HEK293 (cell line): ENCODE measurements around the gene NPC1.
A peak's percentile ranks its signal among the peaks of the same experiment; 100 is the strongest.

ENCODE experiments used
- BCL11A ChIP-seq: fragments of 450-650 bp; formaldehyde crosslinking; IDR thresholded peaks from 2 replicates; pipeline ENCODE4 v1.5.1; 2016; ENCODE audit warnings: low read depth, missing biosample characterization, missing genetic modification characterization
- GLIS2 ChIP-seq: fragments of 450-650 bp; formaldehyde crosslinking; IDR thresholded peaks from 2 replicates; pipeline ENCODE4 v1.5.1; 2016; ENCODE audit warnings: missing biosample characterization, missing genetic modification characterization
- IKZF3 ChIP-seq: fragments of 450-650 bp; IDR thresholded peaks from 2 replicates; pipeline ENCODE4 v1.5.0; 2018; ENCODE audit warnings: missing biosample characterization, mild to moderate bottlenecking, missing genetic modification characterization, moderate library complexity
- KLF1 ChIP-seq: fragments of 450-650 bp; formaldehyde crosslinking; IDR thresholded peaks from 2 replicates; pipeline ENCODE4 v1.5.1; 2016; ENCODE audit warnings: missing biosample characterization, missing genetic modification characterization
- KLF9 ChIP-seq: fragments of 450-650 bp; formaldehyde crosslinking; IDR thresholded peaks from 2 replicates; pipeline ENCODE4 v1.5.1; 2016; ENCODE audit warnings: missing biosample characterization, missing genetic modification characterization, low read depth
- ZBTB20 ChIP-seq: fragments of 450-650 bp; formaldehyde crosslinking; IDR thresholded peaks from 2 replicates; pipeline ENCODE4 v1.5.1; 2016; ENCODE audit warnings: missing biosample characterization, missing genetic modification characterization
- ZEB2 ChIP-seq: fragments of 450-650 bp; formaldehyde crosslinking; IDR thresholded peaks from 2 replicates; pipeline ENCODE4 v1.5.1; 2016; ENCODE audit warnings: missing biosample characterization, missing genetic modification characterization
- ZFP69B ChIP-seq: fragments of 450-650 bp; formaldehyde crosslinking; IDR thresholded peaks from 2 replicates; pipeline ENCODE4 v1.5.1; 2016; ENCODE audit warnings: missing biosample characterization, missing genetic modification characterization
- ZNF112 ChIP-seq: fragments of 450-650 bp; formaldehyde crosslinking; IDR thresholded peaks from 2 replicates; pipeline ENCODE4 v1.5.0; 2017; ENCODE audit warnings: missing biosample characterization, missing genetic modification characterization
- ZNF324 ChIP-seq: fragments of 450-650 bp; formaldehyde crosslinking; IDR thresholded peaks from 2 replicates; pipeline ENCODE4 v1.5.1; 2016; ENCODE audit warnings: missing biosample characterization, missing genetic modification characterization
- ZNF510 ChIP-seq: fragments of 450-650 bp; formaldehyde crosslinking; IDR thresholded peaks from 2 replicates; pipeline ENCODE4 v1.5.1; 2018; ENCODE audit warnings: mild to moderate bottlenecking, missing genetic modification characterization, missing biosample characterization; ENCODE audit not compliant: insufficient replicate concordance
- ZNF529 ChIP-seq: fragments of 450-650 bp; formaldehyde crosslinking; IDR thresholded peaks from 2 replicates; pipeline ENCODE4 v1.5.1; 2017; ENCODE audit warnings: missing genetic modification characterization, missing biosample characterization; ENCODE audit not compliant: insufficient replicate concordance
- ZNF624 ChIP-seq: fragments of 450-650 bp; formaldehyde crosslinking; IDR thresholded peaks from 2 replicates; pipeline ENCODE4 v1.5.1; 2017; ENCODE audit warnings: missing biosample characterization, missing genetic modification characterization
- ZNF629 ChIP-seq: fragments of 450-650 bp; formaldehyde crosslinking; IDR thresholded peaks from 2 replicates; pipeline ENCODE4 v1.5.1; 2017; ENCODE audit warnings: missing biosample characterization, missing genetic modification characterization
- ZNF664 ChIP-seq: fragments of 450-650 bp; formaldehyde crosslinking; IDR thresholded peaks from 2 replicates; pipeline ENCODE4 v1.5.1; 2016; ENCODE audit warnings: missing biosample characterization, missing genetic modification characterization
- ZNF792 ChIP-seq: fragments of 450-650 bp; formaldehyde crosslinking; IDR thresholded peaks from 2 replicates; pipeline ENCODE4 v1.5.1; 2016; ENCODE audit warnings: missing biosample characterization, missing genetic modification characterization
- TF ChIP-seq, protein P1 (sequence below): fragments of 450-650 bp; formaldehyde crosslinking; IDR thresholded peaks from 2 replicates; pipeline ENCODE4 v1.5.1; 2016; ENCODE audit warnings: missing biosample characterization, missing genetic modification characterization
- TF ChIP-seq, protein P2 (sequence below): fragments of 450-650 bp; formaldehyde crosslinking; IDR thresholded peaks from 2 replicates; pipeline ENCODE4 v1.5.1; 2017; ENCODE audit warnings: missing biosample characterization, missing genetic modification characterization
- TF ChIP-seq, protein P3 (sequence below): fragments of 450-650 bp; formaldehyde crosslinking; IDR thresholded peaks from 2 replicates; pipeline ENCODE4 v1.5.1; 2016; ENCODE audit warnings: missing biosample characterization, missing genetic modification characterization, low read depth
- TF ChIP-seq, protein P4 (sequence below): fragments of 450-650 bp; formaldehyde crosslinking; IDR thresholded peaks from 2 replicates; pipeline ENCODE4 v1.5.1; 2016; ENCODE audit warnings: missing biosample characterization, missing genetic modification characterization
- TF ChIP-seq, protein P5 (sequence below): fragments of 450-650 bp; formaldehyde crosslinking; IDR thresholded peaks from 2 replicates; pipeline ENCODE4 v1.5.1; 2017; ENCODE audit warnings: missing biosample characterization, missing genetic modification characterization
- TF ChIP-seq, protein P6 (sequence below): fragments of 450-650 bp; formaldehyde crosslinking; IDR thresholded peaks from 2 replicates; pipeline ENCODE4 v1.5.1; 2016; ENCODE audit warnings: missing biosample characterization, missing genetic modification characterization
- TF ChIP-seq, protein P7 (sequence below): fragments of 450-650 bp; formaldehyde crosslinking; IDR thresholded peaks from 2 replicates; pipeline ENCODE4 v1.5.1; 2016; ENCODE audit warnings: missing biosample characterization, missing genetic modification characterization

Gene NPC1

DNA sequence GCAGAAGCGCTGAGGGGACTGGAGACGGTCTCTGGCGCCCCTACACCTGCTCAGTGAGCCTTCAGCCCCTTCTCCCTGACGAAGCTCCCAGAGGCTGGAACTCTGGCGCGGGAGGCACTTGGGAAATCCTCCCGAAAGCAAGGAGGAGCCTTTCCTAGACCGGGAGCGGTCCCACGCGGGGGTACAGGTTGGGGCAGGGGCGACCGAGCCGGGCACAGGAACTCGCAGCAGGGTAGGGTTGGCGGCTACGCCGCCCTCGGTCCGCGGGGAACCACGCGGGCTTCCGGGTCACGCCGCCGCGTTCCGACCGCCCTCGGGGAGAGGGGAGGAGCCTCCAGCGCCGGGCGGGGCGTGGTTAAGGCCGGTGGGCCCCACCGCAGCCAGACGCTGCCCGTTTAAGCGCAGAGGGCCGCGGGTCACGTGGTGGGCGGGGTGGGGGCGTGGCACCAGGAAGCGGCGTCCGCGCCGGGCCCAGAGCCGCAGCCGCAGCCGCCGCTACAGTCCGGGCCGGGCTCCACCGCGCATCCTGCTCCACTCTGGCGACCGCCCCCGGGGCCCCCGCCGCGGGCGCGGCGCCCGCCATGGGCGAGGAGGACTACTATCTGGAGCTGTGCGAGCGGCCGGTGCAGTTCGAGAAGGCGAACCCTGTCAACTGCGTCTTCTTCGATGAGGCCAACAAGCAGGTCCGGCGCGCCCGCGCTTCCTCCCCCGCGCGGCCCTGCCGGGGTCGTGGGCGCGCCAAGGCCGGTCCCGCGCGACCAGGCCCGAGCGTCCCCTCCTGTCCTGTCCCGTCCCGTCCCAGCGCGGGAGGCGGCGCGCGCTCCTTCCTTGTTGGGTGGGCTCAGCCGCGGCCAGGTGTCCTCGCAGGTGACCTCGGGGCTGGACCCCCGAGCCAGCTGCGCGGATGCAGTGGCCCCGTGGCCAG is 83.0 kb downstream of the NPC1 start, which contains the start of gene RMC1 (continued):
- TF ChIP-seq ZNF510 = no peak
- TF ChIP-seq GLIS2 (tag by site-specific recombination) = peak; percentile 85
- 0 out of 2 replicates have a peak, but pooled peaks have one; percentile 38 for TF ChIP-seq ZNF324
- TF ChIP-seq, protein P1, sequence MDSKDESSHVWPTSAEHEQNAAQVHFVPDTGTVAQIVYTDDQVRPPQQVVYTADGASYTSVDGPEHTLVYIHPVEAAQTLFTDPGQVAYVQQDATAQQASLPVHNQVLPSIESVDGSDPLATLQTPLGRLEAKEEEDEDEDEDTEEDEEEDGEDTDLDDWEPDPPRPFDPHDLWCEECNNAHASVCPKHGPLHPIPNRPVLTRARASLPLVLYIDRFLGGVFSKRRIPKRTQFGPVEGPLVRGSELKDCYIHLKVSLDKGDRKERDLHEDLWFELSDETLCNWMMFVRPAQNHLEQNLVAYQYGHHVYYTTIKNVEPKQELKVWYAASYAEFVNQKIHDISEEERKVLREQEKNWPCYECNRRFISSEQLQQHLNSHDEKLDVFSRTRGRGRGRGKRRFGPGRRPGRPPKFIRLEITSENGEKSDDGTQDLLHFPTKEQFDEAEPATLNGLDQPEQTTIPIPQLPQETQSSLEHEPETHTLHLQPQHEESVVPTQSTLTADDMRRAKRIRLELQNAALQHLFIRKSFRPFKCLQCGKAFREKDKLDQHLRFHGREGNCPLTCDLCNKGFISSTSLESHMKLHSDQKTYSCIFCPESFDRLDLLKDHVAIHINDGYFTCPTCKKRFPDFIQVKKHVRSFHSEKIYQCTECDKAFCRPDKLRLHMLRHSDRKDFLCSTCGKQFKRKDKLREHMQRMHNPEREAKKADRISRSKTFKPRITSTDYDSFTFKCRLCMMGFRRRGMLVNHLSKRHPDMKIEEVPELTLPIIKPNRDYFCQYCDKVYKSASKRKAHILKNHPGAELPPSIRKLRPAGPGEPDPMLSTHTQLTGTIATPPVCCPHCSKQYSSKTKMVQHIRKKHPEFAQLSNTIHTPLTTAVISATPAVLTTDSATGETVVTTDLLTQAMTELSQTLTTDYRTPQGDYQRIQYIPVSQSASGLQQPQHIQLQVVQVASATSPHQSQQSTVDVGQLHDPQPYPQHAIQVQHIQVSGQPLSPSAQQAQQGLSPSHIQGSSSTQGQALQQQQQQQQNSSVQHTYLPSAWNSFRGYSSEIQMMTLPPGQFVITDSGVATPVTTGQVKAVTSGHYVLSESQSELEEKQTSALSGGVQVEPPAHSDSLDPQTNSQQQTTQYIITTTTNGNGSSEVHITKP = peak; percentile 80
- no peak for TF ChIP-seq ZNF529 (tag by site-specific recombination)
- TF ChIP-seq, protein P2, sequence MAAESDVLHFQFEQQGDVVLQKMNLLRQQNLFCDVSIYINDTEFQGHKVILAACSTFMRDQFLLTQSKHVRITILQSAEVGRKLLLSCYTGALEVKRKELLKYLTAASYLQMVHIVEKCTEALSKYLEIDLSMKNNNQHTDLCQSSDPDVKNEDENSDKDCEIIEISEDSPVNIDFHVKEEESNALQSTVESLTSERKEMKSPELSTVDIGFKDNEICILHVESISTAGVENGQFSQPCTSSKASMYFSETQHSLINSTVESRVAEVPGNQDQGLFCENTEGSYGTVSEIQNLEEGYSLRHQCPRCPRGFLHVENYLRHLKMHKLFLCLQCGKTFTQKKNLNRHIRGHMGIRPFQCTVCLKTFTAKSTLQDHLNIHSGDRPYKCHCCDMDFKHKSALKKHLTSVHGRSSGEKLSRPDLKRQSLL (tag by site-specific recombination) = peak; percentile 88; the same call in 1 of the 2 replicates
- no peak for TF ChIP-seq ZNF664
- peak; percentile 98 for TF ChIP-seq KLF9 (tag by site-specific recombination)
- no peak for TF ChIP-seq ZNF112
- 0 out of 2 replicates have a peak, but pooled peaks have one; percentile 24 for TF ChIP-seq BCL11A (tag by site-specific recombination)
- TF ChIP-seq ZNF624 (tag by site-specific recombination) = no peak
- TF ChIP-seq ZBTB20 (tag by site-specific recombination) = peak; percentile 60; the same call in 1 of the 2 replicates
- TF ChIP-seq ZNF792 (tag by site-specific recombination) = no peak
- TF ChIP-seq, protein P3, sequence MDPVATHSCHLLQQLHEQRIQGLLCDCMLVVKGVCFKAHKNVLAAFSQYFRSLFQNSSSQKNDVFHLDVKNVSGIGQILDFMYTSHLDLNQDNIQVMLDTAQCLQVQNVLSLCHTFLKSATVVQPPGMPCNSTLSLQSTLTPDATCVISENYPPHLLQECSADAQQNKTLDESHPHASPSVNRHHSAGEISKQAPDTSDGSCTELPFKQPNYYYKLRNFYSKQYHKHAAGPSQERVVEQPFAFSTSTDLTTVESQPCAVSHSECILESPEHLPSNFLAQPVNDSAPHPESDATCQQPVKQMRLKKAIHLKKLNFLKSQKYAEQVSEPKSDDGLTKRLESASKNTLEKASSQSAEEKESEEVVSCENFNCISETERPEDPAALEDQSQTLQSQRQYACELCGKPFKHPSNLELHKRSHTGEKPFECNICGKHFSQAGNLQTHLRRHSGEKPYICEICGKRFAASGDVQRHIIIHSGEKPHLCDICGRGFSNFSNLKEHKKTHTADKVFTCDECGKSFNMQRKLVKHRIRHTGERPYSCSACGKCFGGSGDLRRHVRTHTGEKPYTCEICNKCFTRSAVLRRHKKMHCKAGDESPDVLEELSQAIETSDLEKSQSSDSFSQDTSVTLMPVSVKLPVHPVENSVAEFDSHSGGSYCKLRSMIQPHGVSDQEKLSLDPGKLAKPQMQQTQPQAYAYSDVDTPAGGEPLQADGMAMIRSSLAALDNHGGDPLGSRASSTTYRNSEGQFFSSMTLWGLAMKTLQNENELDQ (tag by site-specific recombination) = no peak
- TF ChIP-seq, protein P4, sequence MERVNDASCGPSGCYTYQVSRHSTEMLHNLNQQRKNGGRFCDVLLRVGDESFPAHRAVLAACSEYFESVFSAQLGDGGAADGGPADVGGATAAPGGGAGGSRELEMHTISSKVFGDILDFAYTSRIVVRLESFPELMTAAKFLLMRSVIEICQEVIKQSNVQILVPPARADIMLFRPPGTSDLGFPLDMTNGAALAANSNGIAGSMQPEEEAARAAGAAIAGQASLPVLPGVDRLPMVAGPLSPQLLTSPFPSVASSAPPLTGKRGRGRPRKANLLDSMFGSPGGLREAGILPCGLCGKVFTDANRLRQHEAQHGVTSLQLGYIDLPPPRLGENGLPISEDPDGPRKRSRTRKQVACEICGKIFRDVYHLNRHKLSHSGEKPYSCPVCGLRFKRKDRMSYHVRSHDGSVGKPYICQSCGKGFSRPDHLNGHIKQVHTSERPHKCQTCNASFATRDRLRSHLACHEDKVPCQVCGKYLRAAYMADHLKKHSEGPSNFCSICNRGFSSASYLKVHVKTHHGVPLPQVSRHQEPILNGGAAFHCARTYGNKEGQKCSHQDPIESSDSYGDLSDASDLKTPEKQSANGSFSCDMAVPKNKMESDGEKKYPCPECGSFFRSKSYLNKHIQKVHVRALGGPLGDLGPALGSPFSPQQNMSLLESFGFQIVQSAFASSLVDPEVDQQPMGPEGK (tag by site-specific recombination) = peak; percentile 63
- TF ChIP-seq KLF1 (tag by site-specific recombination) = peak; percentile 95
- TF ChIP-seq ZEB2 (tag by site-specific recombination) = peak; percentile 80
- TF ChIP-seq, protein P5, sequence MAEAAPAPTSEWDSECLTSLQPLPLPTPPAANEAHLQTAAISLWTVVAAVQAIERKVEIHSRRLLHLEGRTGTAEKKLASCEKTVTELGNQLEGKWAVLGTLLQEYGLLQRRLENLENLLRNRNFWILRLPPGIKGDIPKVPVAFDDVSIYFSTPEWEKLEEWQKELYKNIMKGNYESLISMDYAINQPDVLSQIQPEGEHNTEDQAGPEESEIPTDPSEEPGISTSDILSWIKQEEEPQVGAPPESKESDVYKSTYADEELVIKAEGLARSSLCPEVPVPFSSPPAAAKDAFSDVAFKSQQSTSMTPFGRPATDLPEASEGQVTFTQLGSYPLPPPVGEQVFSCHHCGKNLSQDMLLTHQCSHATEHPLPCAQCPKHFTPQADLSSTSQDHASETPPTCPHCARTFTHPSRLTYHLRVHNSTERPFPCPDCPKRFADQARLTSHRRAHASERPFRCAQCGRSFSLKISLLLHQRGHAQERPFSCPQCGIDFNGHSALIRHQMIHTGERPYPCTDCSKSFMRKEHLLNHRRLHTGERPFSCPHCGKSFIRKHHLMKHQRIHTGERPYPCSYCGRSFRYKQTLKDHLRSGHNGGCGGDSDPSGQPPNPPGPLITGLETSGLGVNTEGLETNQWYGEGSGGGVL (tag by site-specific recombination) = no peak
- peak; percentile 55; the same call in 1 of the 2 replicates for TF ChIP-seq ZNF629 (tag by site-specific recombination)
- TF ChIP-seq, protein P6, sequence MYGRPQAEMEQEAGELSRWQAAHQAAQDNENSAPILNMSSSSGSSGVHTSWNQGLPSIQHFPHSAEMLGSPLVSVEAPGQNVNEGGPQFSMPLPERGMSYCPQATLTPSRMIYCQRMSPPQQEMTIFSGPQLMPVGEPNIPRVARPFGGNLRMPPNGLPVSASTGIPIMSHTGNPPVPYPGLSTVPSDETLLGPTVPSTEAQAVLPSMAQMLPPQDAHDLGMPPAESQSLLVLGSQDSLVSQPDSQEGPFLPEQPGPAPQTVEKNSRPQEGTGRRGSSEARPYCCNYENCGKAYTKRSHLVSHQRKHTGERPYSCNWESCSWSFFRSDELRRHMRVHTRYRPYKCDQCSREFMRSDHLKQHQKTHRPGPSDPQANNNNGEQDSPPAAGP (tag by site-specific recombination) = peak; percentile 60
- TF ChIP-seq, protein P7, sequence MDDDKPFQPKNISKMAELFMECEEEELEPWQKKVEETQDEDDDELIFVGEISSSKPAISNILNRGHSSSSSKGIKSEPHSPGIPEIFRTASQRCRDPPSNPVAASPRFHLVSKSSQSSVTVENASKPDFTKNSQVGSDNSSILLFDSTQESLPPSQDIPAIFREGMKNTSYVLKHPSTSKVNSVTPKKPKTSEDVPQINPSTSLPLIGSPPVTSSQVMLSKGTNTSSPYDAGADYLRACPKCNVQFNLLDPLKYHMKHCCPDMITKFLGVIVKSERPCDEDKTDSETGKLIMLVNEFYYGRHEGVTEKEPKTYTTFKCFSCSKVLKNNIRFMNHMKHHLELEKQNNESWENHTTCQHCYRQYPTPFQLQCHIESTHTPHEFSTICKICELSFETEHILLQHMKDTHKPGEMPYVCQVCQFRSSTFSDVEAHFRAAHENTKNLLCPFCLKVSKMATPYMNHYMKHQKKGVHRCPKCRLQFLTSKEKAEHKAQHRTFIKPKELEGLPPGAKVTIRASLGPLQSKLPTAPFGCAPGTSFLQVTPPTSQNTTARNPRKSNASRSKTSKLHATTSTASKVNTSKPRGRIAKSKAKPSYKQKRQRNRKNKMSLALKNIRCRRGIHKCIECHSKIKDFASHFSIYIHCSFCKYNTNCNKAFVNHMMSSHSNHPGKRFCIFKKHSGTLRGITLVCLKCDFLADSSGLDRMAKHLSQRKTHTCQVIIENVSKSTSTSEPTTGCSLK (tag by site-specific recombination) = no peak
- TF ChIP-seq IKZF3 (tag by site-specific recombination) = peak; percentile 54; the same call in 1 of the 2 replicates
- TF ChIP-seq ZFP69B (tag by site-specific recombination) = peak; percentile 100
